Gastroesophageal sphincter (tissue), 3 donors: Measurements from ENCODE around the gene MMP25.

Source experiments
- POLR2A ChIP-seq, 2 donors: fragments of 450-650 bp; IDR thresholded peaks; one replicate each; pipeline ENCODE4 v1.6.1; 2017; ENCODE audit warnings: antibody characterized with exemption in 2 of 2, mild to moderate bottlenecking in 2 of 2, moderate library complexity in 1 of 2
- POLR2AphosphoS5 ChIP-seq: sonication (generic); formaldehyde crosslinking; IDR thresholded peaks from one replicate; pipeline ENCODE4 v1.6.1; 2017; ENCODE audit warnings: antibody characterized with exemption
- TF ChIP-seq, protein P1 (sequence below), 4 experiments: fragments of 200-600 bp in 2 of 4; fragments of 450-650 bp in 2 of 4; sonication (generic) in 1 of 4; IDR thresholded peaks; one replicate each; pipeline ENCODE4 v1.5.1; 2017 to 2019; ENCODE audit warnings: antibody characterized with exemption in 4 of 4, mild to moderate bottlenecking in 2 of 4, moderate library complexity in 2 of 4

DNA sequence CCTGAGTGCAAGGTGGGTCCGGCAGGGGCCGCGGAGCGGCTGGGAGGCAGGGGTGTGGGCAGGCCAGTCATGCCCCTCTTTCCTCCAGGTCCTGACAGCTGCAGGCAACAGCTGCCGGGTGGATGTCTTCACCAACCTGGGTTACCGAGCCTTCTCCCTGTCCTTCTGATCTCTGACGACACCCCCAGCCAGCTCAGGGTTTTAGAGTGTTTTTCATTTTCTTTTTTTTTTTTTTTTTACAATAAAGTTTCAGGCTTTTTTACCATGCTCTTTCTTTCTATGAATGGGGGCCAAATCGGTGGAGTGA is 18.9 kb upstream of the MMP25 start:
- TF ChIP-seq POLR2A (IDR thresholded peaks at IDR 0.05), result no peak
- TF ChIP-seq, protein P1, sequence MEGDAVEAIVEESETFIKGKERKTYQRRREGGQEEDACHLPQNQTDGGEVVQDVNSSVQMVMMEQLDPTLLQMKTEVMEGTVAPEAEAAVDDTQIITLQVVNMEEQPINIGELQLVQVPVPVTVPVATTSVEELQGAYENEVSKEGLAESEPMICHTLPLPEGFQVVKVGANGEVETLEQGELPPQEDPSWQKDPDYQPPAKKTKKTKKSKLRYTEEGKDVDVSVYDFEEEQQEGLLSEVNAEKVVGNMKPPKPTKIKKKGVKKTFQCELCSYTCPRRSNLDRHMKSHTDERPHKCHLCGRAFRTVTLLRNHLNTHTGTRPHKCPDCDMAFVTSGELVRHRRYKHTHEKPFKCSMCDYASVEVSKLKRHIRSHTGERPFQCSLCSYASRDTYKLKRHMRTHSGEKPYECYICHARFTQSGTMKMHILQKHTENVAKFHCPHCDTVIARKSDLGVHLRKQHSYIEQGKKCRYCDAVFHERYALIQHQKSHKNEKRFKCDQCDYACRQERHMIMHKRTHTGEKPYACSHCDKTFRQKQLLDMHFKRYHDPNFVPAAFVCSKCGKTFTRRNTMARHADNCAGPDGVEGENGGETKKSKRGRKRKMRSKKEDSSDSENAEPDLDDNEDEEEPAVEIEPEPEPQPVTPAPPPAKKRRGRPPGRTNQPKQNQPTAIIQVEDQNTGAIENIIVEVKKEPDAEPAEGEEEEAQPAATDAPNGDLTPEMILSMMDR (IDR thresholded peaks at IDR 0.05), result no peak
- TF ChIP-seq POLR2AphosphoS5, result no peak
